Caki2 (cell line): ENCODE results near the gene SNF8. TPM values are rescaled to one million over a fixed set of nuclear protein-coding genes. Genes with fewer than 3 reads are reported as not detected.
A peak's percentile ranks its signal among the peaks of the same experiment; 100 is the strongest.
"Not testable (repeated sequence)": the region's sequence is repeated elsewhere in the genome, so short reads cannot be mapped to it uniquely, and the experiment has no call there.

Source experiments
- DNase-seq: peaks from one replicate; pipeline ENCODE4 v3.0.0-alpha.2; 2015; ENCODE audit warnings: low read depth
- in situ Hi-C: cut with HindIII; loops from 2 replicates; pipeline ENCODE4 v1.10.0; 2016; ENCODE audit warnings: low sequenced_read_pairs, low pct_unique_long_range_greater_than_20kb, mixed read lengths
- total RNA-seq: library from RNA; depleted of rRNA; stranded (reverse); fragments of >200 nt; shearing (Covaris generic); gene quantifications from 2 replicates; pipeline ENCODE4 v1.2.3, GENCODE V29; 2014; ENCODE audit warnings: low replicate concordance

The SNF8 gene
- total RNA-seq, 1 experiment from 2014 or later, result 493 TPM

DNA sequence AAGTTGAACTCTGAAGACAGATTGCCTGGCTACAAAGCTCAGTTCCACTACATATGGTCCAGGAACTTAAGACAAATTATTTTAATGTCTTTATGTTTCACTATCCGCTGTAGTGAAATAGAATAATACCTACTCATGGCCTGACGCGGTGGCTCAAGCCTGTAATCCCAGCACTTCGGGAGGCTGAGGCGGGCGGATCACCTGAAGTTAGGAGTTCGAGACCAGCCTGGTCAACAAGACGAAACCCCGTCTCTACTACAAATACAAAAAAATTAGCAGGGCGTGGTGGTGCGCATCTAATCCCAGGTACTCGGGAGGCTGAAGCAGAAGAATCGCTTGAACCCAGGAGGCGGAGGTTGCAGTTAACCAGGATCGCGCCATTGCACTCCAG is 614 bp upstream of the SNF8 start:
- DNase-seq, in situ Hi-C loops: not testable (repeated sequence)

DNA sequence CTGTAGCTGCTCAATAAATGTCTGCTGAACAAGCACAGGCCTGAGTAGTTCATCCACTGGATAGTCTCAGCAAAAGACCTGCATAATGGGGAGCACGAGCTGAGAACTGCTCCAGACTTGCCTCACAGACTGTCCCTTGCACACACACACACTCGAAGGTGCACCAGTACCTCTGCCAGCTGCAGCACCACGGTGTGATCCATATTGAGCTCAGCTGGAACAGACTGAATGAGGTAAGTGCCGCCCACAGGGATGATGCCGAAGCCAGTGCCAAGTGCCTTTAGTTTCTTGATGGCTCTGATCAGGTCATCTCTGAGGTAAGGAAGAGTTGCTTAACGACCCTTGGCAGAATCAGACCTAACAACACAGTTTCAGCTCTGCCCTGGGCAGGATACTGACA is 11.6 kb downstream of the SNF8 start:
- in situ Hi-C loops, result no loop called here
- DNase-seq, result no peak

DNA sequence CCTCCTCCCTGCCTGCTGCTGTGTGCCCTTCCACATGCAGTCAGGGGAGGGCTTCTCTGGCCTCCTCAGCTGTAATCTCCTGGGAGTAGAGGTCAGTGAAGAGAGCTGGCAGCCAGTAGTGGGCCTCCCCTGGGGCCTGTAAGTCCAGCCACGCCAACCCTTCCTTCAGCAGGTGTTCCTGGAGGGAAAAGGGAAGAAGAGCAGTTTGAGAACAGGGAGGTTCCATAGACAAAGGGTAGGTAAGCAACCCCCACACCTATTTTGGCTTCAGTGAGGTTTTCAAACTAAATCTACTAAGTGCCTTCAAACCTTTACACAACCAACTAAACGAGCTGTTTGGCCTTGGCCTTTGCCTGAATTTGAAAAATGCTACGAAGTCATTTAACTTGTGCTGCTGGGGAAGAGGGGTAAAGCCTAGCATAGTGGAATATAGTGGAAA is 14.2 kb downstream of the SNF8 start:
- DNase-seq, result no peak
- in situ Hi-C loops, result no loop called here

DNA sequence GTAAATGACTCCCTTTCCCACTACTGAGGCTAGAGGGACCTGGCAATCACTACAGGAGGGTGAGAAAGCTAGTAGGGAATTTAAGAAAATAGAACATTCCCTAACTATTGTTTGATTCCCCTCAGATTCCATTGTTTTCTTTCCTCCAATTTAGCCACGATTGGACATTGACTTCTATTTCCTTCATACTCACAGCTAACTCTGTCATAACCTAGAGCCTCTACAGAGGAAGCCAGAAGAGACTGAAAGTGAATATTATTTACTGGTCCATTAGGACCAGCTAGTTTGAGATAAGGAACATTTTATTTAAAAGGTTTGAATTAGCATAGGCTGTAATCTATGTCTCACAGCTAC is 14.9 kb downstream of the SNF8 start:
- DNase-seq, result no peak
- in situ Hi-C loops, result no loop called here

DNA sequence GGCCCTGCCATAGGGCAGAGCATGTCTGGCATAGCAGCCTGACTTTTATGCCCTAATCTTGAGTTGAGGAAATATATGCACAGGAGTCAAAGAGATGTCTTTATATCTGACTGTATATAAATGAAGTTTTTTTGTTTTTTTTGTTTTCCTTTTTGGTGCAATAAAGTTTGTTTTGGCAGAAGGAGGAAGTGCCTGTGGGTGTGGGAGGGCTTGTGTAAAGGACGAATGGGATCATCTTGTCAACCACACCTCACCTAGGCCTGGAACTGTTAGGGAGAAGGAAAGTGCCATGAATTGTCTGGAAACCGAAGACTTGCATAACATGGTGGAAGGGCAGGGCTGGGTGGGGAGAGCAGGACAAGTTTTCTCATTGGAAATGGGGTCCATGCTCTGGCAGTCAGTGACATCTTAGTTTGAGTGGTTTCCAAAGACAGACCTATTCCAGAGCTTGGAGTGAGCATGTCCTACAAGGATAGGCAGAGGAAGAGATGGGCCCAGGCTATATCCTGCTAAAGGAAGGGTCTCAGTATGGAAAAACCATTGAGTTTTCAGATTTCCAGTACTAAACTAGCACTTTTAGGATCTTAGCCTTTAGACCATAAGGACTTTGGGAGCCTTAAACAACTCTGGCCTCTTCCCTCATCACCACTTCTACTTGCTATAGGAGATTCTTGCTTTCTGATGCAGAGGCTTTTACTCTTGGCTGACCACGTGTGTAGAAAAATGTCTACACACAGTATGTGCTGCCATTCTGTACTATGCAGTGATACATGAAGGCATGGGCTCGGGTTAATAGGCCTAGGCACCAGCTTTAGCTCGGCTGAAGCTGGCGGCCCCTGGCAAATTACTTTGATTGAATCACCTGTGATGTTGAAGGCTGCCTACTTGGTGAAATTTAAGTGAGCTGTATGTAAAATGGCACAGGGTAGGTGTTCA is 15.5 kb downstream of the SNF8 start:
- in situ Hi-C loops, result no loop called here
- DNase-seq, result no peak

DNA sequence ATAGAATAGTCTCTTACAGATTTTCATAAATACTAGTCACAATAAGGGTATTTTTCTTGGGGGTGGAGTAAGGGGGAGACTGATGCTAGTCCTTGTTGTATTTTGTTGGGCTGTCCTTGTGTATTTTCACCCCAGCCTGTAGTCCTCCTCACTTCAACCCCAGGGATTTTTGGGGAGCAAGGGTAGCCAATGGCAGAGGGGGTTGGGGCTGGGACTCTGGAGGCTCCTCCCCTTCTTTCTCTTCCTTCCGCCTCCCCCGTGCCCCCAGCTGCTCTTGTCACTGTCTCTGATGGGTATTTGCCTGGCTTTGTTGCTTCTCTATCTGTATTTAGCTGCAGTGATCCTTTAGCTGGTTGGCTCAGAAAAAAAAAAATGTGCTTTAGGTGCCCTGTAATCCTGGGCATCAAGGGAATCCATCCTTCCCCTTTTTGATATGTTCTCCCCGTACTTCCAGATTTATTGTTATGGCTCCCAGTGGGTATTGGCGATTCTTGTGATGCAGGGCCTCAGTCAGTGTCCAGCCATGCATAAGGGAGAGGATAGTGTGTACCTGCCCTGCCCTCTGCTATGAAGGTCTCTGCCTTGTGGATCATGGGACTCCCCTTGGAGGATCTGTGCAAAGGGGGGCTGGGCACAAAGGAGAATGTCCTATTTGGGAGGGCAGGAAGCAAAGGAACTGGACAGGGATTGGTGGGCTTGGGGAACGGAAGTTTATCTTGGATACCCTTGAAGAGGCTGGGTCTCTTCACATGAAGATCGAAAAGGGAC is 16.5 kb downstream of the SNF8 start:
- in situ Hi-C loops, result no loop called here
- DNase-seq, result no peak

DNA sequence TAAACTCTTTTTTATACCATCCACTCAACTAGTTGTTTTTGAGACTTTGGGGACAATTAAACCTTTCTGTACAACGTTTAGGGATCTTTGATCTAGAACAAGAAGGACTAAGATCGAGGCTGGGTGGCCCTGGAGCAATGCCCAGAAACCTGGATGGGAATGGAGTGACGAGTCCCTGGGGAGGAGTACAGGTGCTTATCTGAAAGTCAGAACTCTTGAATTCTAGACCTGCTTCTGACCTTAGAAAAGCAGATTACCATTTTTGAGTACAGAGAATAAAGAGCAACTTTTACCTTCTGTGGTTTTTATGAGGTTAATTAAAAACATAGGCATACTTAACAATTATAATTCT is 18.7 kb downstream of the SNF8 start:
- DNase-seq, result no peak
- in situ Hi-C loops, result no loop called here

DNA sequence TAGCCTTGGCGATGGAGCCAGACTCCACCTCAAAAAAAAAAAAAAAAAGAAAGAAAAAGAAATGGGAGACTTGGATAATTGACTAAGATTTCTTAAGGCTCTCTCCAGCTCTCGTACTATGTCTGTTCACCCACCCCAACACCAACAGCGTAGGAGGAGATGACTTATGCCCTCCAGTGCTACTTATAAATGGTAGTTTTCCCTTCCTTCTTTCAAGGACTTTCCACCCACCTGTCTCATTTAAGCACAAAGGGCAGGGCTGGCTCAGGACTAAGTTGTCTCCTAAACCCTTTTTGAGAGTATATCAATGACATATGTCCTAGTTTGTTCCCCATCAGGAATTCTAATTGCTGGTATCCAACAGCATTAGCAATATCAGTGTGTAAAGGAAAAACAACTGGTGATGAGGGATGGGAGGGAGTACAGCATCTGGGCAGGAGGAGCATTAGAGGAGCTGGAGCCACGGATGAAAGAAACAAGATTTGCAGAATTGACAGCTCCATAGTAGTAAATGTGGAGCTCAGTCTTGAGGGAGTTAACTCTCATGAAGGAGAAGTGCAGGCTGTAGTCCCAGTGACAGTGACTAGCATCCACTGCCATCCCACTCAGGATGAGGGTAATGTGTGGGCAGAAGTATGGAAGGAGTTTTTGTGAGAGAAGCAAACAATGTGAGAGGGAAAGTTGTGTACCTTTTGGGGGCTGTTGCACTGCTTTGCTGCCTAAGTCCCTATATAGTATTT is 19.2 kb downstream of the SNF8 start:
- in situ Hi-C loops, result no loop called here

DNA sequence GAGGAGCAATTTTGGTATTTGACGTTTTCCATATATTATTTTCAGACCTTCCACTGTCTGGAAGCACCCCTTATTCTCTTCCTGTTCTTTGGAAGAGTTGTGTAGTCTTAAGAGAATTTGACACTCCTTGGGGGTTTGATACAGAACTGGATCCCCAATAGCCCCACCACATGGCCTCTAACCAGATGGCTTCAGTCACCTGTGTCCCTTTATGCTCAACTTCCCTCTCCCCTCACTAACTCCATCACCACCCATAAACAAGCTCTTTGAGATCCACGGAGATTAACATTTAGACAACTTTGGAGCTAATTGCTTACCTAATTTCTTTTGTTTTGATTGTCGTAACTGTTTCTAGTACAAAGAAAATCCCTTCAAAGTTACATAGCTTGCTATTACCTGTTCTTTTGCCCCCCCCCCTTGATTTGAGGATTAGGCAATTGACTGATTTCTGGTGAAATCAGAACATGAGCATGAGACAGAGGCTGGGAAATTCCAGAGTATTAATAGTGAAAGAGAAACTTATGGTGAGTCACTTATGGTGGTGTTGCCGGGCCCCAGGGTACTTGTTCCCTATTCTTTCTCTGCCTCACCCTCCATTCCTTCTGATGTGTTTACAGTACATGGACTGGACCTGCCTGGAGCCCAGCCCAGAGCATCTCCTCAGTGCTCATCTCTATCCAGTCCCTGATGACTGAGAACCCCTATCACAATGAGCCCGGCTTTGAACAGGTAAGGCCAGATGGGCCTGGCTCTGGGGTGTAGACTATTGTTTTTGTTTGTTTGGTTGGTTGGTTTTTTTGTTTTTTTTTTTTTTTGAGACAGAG is 29.0 kb downstream of the SNF8 start:
- DNase-seq, result peak; percentile 74
- in situ Hi-C loops, result no loop called here

More for the DNA sequence above, 19.2 kb downstream of the SNF8 start:
- DNase-seq, result no peak

DNA sequence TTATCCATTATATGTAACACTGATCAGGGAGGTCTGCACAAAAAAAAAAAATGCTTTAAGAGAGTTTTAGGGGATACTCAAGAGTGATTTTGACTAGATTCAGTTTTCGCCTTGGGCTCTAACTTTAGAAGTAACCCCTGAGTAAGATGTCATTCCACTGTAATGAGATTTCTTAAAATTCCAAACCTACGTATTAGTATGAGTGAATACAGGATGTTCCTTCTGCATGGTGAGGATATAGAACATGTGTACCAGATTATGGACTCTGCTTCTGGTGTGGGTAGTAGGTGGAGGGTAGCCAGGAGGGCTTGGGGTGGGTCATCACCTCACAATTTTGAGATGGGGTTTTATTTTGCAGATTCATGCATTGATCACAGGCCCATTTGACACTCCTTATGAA is 32.2 kb downstream of the SNF8 start:
- no peak for DNase-seq
- in situ Hi-C loops, result no loop called here

DNA sequence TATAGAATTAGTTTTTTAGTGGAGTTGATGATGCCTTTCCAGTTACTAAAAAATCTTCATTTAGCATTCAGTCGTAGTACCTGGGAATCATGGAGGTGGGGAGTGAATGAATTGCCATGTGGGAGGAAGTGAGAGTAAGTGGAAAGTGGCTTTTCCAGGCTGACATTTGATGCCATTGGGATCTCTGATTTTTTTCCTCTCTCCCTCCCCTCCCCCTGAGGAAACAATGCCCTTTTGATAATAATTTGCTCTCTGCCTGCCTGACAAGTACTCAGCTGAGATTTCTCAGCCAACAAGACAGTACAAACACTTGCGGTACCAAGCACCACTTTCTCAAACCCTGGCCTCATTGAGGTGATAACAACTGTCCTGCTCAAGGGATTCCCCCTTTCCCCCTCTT is 34.3 kb downstream of the SNF8 start:
- DNase-seq, result no peak
- in situ Hi-C loops, result no loop called here

DNA sequence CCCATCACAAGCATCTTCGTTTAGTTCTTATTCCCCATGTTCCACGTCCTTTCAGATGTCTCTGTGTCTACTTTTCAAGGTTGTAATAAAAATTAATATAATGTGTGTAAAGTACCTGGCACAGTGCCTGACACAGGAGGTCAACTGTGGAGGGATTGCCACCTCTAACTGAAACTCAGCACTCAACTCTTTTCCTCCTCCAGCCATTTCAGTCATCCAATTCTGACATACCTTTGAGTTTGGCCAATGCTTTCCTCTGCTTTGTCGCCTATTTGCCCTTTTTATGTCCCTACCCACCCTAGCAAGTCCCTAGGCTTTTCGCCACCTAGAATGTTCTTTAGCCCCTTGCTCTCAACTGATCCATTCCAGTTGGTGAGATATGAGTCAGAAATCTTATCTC is 34.9 kb downstream of the SNF8 start:
- in situ Hi-C loops, result no loop called here
- no peak for DNase-seq

DNA sequence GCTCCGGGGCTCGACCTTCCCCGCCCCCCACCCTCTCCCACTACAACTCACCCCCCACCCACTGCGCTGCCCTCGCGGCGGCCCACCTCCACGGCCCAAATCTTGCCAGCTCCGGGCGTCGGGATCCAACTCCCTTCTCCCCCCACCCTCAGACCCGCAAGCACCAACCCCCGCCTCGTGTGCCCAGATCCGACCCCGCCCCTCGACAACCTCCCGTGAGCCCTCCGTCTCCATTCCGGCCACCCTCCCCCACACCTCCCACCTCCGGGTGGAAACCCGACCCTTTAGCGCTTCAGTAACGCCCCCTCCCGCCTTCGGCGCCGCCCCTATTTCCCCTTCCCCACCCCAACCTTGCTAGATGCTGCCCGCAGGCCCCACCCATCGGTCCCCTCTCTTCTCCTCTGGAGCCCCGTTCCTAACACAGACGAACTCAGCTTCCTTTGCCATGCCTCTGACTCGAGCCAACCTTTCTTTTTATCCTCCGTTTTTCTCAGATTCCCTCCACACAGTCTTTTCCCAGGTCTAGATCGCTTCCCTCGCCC is 35.7 kb downstream of the SNF8 start:
- in situ Hi-C loops, result no loop called here
- DNase-seq, result peak; percentile 47

DNA sequence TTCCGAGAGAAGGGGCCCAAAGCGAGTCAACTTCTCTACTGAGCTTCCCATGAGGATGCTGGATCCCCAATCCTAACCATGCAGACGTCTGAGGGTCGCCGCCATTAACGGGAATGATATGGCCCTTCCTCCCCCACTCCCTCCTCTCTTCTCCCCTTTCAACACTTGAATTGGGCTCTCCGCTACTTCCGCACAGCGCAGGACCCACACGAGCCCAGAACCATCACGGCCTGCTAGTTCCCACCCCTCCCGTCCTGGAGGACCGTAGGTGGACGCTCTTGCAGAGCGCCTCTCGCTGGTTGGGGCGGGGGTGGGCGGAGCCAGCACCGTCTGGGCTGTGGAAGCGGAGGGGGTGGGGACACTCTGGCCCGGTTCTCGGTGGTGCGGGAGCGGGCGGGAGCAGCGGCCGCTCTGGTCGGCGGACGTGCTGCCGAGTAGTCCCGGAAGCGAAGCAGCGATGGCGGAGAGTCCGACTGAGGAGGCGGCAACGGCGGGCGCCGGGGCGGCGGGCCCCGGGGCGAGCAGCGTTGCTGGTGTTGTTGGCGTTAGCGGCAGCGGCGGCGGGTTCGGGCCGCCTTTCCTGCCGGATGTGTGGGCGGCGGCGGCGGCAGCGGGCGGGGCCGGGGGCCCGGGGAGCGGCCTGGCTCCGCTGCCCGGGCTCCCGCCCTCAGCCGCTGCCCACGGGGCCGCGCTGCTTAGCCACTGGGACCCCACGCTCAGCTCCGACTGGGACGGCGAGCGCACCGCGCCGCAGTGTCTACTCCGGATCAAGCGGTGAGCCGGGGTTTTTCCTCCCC is 36.4 kb downstream of the SNF8 start, which contains the start of gene UBE2Z:
Gene UBE2Z, plus strand, starts transcription at position 361 of the 797 bp plus-strand sequence. Its CDS starts 97 bp downstream, at position 458.
- in situ Hi-C loops, result no loop called here
- peak; percentile 95 for DNase-seq

DNA sequence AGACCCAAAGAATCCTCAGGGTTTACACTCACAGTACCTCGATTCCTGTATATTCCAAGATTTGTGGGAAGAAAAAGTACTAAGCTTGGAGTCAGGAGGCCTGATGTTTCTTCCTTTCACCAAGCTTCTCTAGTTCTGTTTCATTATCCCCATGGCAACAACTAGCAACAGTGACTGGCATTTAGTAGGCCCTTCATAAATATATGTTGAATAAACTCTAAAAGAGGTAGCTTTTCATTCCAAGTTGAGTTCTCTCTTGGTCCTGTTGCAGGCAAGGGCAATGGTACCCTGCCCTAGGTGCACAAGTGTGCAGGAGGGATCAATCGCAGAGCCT is 37.0 kb downstream of the SNF8 start:
- no peak for DNase-seq
- in situ Hi-C loops, result no loop called here

DNA sequence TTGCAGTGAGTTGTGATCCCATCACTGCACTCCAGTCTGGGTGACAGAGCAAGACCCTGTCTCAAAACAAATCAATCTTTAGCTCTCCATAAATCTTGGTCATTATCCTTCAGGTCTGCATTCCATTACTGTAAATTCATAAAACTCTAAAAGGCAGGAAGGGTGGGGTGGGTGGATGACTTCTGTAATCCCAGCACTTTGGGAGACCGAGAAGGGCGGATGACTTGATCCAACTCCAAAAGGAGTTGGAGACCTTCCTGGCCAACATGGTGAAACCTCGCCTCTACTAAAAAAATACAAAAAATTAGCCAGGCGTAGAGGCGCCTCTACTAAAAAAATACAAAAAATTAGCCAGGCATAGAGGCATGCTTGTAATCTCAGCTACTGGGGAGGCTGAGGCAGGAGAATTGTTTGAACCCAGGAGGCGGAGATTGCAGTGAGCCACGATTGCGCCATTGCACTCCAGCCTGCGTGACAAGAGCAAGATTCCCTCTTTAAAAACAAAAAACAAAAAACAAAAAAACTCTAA is 38.6 kb downstream of the SNF8 start:
- in situ Hi-C loops, result no loop called here

DNA sequence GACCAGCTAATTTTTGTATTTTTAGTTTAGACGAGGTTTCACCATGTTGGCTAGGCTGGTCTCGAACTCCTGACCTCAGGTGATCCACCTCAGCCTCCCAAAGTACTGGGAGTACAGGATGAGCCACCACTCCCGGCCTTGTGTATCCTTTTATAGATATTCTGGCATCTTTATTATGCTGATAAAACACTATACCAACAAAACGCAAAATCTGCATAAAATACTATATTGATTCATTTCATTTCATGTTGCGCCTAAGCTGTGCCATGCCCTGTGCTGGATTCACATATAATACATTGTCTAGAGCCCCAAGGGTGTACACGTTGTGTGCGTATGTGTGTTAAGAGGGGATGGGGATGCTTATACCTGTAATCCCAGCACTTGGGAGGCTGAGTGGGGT is 40.2 kb downstream of the SNF8 start:
- in situ Hi-C loops, result no loop called here

More for the DNA sequence above, 38.6 kb downstream of the SNF8 start:
- peak; percentile 96 for DNase-seq

More for the DNA sequence above, 40.2 kb downstream of the SNF8 start:
- DNase-seq, result no peak
